Effector CD8-positive, alpha-beta T cell (primary cell): ENCODE data around the gene MT1G.
A peak's percentile ranks its signal among the peaks of the same experiment; 100 is the strongest.
"Not testable (repeated sequence)": the region's sequence is repeated elsewhere in the genome, so short reads cannot be mapped to it uniquely, and the experiment has no call there.

Experiments
- DNase-seq: peaks from one replicate; lab custom pipeline; 2025; lab: John Stamatoyannopoulos, UW

MT1G gene

DNA sequence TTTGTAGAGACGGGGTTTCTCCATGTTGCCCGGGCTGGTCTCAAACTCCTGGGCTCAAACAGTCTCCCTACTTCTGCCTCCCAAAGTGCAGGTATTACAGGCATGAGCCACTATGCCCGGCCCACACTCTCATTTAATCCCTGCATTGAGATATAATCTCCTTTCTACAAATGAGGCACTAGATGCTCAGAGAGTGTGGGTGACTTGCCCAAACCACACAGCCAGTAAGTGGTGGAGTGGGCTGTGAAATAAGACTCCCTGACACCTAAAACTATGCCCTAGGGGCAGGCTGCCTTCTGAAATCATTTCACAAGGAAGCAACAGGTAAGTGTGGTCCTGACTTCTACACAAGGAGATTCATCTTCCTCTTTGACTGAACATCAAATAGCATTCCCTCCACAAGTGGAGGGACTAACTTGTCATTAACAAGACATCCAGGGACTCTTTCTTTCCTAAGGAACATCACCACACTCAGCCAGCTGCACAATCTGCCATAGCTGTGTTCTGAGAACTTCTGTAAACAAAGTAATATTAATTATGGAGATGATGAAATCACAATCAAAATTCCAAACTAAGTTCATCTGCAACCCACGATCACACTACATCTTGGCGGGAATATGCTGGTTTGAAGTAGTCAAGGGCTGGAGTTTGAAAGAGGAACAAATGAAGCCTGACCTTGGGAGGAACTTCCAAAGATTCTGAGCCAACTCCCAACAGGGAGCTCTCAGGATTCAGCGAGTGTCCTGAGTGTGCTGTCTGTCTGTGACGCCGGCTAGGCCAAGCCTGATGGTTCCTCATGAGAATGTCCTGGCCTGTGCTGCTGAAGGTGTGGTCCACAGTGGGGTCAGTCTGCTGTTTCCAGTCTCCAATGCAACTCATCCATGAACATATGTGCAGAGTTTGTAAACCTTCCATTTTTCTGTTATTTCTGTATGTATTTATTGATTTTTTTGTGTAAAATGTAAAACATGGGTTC is 2.3 kb downstream of the MT1G start:
- not testable (repeated sequence) for DNase-seq

- DNase-seq, result no peak
These were observed 3.4 kb downstream of the MT1G start for GRCh38 chr16:56664506-56664905.

DNA sequence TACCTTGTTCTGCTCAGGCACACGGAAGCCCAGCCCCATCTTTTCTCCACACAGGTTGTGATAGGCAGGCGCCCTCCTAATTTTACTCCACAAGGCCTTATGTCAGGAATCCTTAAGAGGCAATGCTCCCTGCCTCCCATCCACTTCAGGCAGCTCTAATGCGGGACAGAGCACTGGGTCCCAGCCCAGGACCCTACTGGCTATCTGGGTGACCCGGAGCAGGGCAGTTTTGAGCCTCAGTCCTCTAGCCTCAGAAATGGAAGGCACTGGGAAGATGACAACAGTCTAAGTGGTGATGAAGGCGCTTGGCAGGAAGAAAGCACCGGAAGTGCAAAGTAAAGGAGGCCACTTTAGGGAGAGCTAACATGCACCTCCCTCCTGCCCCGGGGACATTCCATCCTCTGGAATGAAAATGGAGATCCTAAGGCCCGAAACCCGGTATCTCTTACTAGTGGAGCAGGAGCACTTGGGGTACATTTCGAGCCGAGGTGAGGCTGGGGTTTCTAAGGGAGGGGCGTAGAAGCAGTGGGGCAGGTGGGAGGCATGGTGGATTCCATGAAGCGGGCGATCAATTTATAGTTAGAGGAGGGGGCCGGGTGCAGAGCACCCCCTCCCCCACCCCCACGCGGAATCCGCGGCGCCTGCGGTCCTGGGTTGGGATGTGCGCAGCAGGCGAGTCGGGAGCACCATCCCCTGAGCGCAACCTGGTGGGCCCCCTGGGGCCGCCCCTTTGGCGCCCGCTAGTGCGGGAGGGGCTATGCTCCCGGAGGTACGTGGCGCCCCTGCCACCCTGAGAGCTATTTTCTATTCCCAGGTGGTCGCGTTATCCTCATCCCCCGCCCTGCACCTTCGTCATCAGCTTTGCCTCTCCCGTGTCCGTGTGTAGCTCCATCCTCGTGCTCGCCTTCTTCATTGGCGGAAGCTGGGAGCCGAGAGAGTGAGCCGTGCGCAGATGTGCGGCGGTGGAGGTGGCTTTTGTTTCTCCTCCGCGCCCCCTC is 5.2 kb downstream of the MT1G start:
- no peak for DNase-seq

- no peak for DNase-seq
These were observed 9.5 kb downstream of the MT1G start for GRCh38 chr16:56658327-56658875.

DNA sequence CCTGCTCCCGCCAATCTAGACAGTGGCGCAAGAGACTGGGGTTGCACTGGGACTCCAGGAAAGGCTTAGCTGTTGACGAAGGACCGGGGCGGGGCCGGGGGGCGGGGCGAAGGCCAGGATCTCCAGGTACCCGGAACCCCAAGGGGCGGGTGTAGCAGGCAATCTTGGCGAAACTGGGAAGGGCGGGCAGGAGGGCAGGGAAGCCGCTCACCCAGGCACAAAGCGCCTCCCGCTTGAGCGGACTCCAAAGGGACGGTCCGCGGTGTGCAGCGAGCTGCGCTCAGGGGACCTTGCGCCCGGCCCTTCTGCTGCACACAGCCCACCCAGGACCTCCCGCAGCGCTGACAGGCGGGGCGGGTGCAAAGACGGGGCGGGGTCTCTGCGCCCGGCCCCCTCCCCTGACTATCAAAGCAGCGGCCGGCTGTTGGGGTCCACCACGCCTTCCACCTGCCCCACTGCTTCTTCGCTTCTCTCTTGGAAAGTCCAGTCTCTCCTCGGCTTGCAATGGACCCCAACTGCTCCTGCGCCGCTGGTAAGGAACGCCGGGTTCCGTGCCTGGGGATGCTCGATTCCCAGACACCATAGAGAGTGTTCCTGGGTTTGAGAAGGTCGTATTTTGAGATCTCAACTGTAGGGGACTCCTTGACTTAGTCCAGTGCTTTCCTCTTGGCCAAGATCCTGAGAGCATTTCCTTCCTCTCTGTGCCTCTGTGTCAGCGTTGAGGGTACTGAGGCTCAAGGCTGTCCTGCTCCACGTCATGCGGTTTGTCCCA is 10.1 kb downstream of the MT1G start, which contains the start of gene MT1F:
TSS of gene MT1F (plus strand) at position 405 of the 772 bp plus-strand sequence. CDS start at position 505, 100 bp downstream.
- peak; percentile 65 for DNase-seq

DNA sequence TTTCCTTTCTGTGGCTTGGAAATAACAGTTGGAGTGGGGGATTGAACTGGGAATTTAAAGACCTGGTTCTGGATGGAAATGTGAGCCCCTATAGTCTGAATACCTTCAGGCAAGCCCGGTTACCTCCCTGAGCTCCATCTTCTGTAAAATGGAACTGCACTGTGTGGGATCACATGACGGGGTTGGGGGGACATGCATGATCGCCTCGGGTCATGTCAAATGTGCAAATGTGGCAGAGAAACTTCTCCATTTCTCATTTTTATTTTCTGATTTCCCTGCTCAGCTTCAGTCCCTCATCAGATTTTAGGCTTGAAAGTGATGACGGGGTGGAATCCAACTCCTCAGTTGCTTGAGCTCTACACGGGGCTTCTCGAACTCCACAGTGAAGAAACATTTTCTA is 14.6 kb downstream of the MT1G start:
- no peak for DNase-seq

DNA sequence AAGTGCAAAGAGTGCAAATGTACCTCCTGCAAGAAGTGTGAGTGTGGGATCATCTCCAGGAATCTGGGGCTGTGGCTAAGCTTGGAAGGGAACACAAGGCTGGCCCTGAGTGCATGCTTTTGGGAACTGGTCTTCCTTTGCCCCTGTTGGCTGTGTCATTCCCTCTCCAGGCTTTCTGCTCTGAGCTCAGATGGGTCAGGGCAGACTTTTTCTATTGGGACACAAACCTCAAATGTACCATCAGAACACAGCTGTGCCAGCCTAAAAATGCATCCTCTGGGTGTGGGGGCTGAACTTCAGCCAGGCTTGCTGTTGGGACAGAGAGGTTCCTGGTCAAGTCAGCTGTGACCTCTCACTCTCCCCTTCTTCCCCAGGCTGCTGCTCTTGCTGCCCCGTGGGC is 15.3 kb downstream of the MT1G start:
- DNase-seq, result no peak

- no peak for DNase-seq
These were observed 16.3 kb downstream of the MT1G start, which contains the start of gene MT1B for GRCh38 chr16:56651586-56651985. Gene MT1B, plus strand, starts transcription at chr16:56651886. Its CDS starts 68 bp downstream, at chr16:56651954.

DNA sequence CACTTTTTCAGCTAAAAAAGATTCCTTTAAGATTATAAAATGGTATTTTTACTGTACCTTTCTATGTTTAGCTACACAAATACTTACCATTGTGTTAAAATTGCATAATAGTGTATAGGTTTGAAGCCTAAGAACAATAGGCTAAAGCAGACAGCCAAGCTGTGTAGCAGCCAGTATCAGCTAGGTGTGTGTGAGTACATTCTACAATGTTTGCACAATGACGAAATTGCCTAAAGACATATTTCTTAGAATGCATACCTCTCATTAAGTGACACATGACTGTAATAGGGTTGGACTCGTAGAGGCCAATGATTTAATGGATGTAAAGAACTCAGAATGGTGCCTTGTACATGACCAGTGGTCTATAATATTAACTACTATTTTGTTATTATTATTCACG is 18.0 kb downstream of the MT1G start:
- DNase-seq, result no peak

DNA sequence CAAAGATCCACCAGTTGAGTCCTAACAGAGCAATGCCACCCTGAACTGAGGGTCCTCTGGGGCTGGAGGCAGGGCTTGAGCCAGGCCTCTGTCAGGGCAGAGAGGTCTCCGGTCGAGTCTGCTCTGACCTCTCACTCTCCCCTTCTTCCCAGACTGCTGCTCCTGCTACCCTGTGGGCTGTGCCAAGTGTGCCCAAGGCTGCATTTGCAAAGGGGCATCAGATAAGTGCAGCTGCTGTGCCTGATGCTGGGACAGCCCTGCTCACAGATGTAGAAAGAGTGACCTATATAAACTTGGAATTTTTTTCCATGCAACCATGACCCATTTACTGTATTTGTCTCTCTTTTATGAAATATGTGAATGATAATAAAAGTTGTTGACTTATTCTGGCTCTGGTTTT is 18.6 kb downstream of the MT1G start:
- no peak for DNase-seq

- DNase-seq, result no peak
These were observed 20.0 kb downstream of the MT1G start for GRCh38 chr16:56647641-56648431.

- no peak for DNase-seq
These were observed 22.0 kb downstream of the MT1G start for GRCh38 chr16:56645838-56646237.

GRCh38 chr16:56645311-56645710 is 22.6 kb downstream of the MT1G start:
- no peak for DNase-seq

- no peak for DNase-seq
These were observed 24.0 kb downstream of the MT1G start for GRCh38 chr16:56643833-56644232.

- peak; percentile 54 for DNase-seq
These were observed 24.6 kb downstream of the MT1G start for GRCh38 chr16:56643080-56643778.

DNA sequence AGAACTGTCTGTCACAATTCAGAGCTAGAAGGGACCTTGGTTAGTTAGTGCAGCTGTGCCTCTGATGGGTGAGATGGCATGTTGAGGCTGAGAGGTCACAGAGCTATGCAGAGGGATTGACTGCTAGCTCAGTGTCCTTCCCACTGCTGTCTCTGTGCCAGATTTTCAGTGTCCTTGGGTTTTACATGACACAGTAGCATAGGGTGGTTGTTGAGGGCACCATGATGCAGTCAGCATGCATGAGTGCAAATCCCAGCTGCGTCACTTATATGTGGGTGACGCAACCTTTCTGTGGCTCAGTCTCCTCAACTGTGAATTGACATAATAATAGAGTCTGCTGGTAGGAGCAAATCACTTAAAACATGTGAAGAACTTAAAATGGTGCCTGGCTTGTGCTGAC is 26.7 kb downstream of the MT1G start:
- no peak for DNase-seq

GRCh38 chr16:56640076-56640475 is 27.8 kb downstream of the MT1G start:
- DNase-seq, result no peak

- DNase-seq, result no peak
These were observed 28.8 kb downstream of the MT1G start for GRCh38 chr16:56639045-56639444.
